Ishikawa (cell line): Measurements from ENCODE around the gene CD22.

Source experiments
- CEBPB ChIP-seq: IDR thresholded peaks from 2 replicates; pipeline ENCODE4 v1.6.1; 2012
- CREB1 ChIP-seq: IDR thresholded peaks from 2 replicates; pipeline ENCODE4 v1.6.1; 2012; ENCODE audit warnings: low read depth
- EGR1 ChIP-seq: IDR thresholded peaks from 2 replicates; pipeline ENCODE4 v1.6.1; 2012
- EP300 ChIP-seq: IDR thresholded peaks from 2 replicates; pipeline ENCODE4 v1.6.1; 2012; ENCODE audit warnings: borderline replicate concordance
- FOXM1 ChIP-seq: IDR thresholded peaks from 2 replicates; pipeline ENCODE4 v1.6.1; 2012; ENCODE audit warnings: low read depth, borderline replicate concordance
- NFIC ChIP-seq: IDR thresholded peaks from 2 replicates; pipeline ENCODE4 v1.6.1; 2012
- RAD21 ChIP-seq: IDR thresholded peaks from 2 replicates; pipeline ENCODE4 v1.6.1; 2012; ENCODE audit warnings: low read depth
- REST ChIP-seq: IDR thresholded peaks from 2 replicates; pipeline ENCODE4 v1.6.1; 2012; ENCODE audit warnings: low read depth, mild to moderate bottlenecking
- TAF1 ChIP-seq: IDR thresholded peaks from 2 replicates; pipeline ENCODE4 v1.6.1; 2012; ENCODE audit warnings: low read depth, mild to moderate bottlenecking
- TCF12 ChIP-seq: IDR thresholded peaks from 2 replicates; pipeline ENCODE4 v1.6.1; 2012; ENCODE audit warnings: low read depth
- TEAD4 ChIP-seq: IDR thresholded peaks from 2 replicates; pipeline ENCODE4 v1.6.1; 2012
- YY1 ChIP-seq: IDR thresholded peaks from 2 replicates; pipeline ENCODE4 v1.6.1; 2012; ENCODE audit warnings: low read depth
- ZBTB7A ChIP-seq: IDR thresholded peaks from 2 replicates; pipeline ENCODE4 v1.6.1; 2012; ENCODE audit warnings: low read depth
- TF ChIP-seq, protein P1 (sequence below): IDR thresholded peaks from 2 replicates; pipeline ENCODE4 v1.6.1; 2012
- TF ChIP-seq, protein P2 (sequence below): IDR thresholded peaks from 2 replicates; pipeline ENCODE4 v1.6.1; 2012

Gene CD22

GRCh38 chr19:35348911-35349611 is 20.1 kb downstream of the CD22 start:
- TF ChIP-seq TAF1 (no peak), REST (no peak), CEBPB (no peak), ZBTB7A (no peak), EGR1 (no peak), NFIC (no peak), EP300 (no peak)
- TF ChIP-seq, protein P1, sequence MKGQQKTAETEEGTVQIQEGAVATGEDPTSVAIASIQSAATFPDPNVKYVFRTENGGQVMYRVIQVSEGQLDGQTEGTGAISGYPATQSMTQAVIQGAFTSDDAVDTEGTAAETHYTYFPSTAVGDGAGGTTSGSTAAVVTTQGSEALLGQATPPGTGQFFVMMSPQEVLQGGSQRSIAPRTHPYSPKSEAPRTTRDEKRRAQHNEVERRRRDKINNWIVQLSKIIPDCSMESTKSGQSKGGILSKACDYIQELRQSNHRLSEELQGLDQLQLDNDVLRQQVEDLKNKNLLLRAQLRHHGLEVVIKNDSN, result no peak
- TF ChIP-seq, protein P2, sequence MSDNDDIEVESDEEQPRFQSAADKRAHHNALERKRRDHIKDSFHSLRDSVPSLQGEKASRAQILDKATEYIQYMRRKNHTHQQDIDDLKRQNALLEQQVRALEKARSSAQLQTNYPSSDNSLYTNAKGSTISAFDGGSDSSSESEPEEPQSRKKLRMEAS, result 0 out of 2 replicates have a peak, but pooled peaks have one; percentile 17

DNA sequence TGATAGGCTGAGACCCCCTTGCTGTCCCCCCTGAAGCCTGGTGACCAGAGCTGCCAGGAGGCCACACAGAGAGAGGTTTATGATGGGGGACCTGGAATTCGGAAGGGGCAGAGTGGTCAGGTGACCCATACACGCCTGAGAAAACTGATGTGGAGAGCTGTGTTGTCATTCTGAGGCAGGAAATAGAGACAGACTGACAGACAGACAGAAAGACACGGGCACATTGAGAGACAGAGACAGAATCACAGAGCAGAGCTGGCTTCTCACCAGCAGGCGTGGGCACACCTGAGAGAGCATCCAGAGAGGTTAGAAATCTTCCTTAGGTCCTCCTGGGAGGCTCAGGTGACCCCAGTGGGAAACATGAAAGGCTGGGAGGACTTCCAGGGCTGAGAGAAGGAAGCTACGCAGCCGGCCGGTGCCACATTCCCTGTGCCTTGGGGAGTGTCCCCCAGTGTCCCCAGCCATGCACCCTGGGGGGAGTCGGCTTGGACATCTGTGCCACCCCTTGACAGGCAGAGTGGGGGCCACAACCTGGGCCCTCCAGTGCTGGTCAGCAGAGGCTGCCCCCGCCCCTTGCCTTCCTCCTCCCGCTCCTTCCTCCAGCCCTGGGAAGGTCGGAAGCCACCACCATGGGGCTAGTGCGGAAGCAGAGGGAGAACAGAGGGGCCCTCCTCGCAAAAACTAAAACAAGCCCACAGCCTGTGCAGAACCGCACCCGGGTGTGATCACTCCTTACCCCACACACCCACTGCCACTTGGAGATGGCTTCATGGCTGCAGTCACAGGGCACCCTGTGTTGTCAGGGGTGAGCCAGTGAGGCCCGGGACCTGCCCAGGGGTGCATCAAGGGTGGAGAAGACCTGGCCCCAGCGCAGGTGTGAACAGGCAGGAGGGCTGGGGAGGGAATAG is 20.9 kb downstream of the CD22 start:
- TF ChIP-seq, protein P2, result no peak
- TF ChIP-seq EP300, result no peak
- TF ChIP-seq RAD21, result no peak
- TF ChIP-seq EGR1, result no peak
- no peak for TF ChIP-seq NFIC
- TF ChIP-seq FOXM1, result no peak
- no peak for TF ChIP-seq CREB1
- TF ChIP-seq TAF1, result no peak
- TF ChIP-seq REST, result no peak
- TF ChIP-seq, protein P1, result no peak
- TF ChIP-seq ZBTB7A, result no peak
- no peak for TF ChIP-seq TCF12
- no peak for TF ChIP-seq CEBPB

GRCh38 chr19:35350591-35350990 is 21.6 kb downstream of the CD22 start:
- no peak for TF ChIP-seq CREB1
- TF ChIP-seq, protein P2, result no peak
- TF ChIP-seq TAF1, result no peak
- no peak for TF ChIP-seq TEAD4
- TF ChIP-seq REST, result no peak
- no peak for TF ChIP-seq RAD21
- TF ChIP-seq EP300, result no peak
- TF ChIP-seq NFIC, result no peak
- no peak for TF ChIP-seq TCF12
- TF ChIP-seq YY1, result no peak
- no peak for TF ChIP-seq EGR1
- TF ChIP-seq CEBPB, result no peak
- TF ChIP-seq ZBTB7A, result no peak
- TF ChIP-seq, protein P1, result no peak
- no peak for TF ChIP-seq FOXM1
